ENCODE measurements around the gene ZBTB49.

- TF ChIP-seq, protein P1, sequence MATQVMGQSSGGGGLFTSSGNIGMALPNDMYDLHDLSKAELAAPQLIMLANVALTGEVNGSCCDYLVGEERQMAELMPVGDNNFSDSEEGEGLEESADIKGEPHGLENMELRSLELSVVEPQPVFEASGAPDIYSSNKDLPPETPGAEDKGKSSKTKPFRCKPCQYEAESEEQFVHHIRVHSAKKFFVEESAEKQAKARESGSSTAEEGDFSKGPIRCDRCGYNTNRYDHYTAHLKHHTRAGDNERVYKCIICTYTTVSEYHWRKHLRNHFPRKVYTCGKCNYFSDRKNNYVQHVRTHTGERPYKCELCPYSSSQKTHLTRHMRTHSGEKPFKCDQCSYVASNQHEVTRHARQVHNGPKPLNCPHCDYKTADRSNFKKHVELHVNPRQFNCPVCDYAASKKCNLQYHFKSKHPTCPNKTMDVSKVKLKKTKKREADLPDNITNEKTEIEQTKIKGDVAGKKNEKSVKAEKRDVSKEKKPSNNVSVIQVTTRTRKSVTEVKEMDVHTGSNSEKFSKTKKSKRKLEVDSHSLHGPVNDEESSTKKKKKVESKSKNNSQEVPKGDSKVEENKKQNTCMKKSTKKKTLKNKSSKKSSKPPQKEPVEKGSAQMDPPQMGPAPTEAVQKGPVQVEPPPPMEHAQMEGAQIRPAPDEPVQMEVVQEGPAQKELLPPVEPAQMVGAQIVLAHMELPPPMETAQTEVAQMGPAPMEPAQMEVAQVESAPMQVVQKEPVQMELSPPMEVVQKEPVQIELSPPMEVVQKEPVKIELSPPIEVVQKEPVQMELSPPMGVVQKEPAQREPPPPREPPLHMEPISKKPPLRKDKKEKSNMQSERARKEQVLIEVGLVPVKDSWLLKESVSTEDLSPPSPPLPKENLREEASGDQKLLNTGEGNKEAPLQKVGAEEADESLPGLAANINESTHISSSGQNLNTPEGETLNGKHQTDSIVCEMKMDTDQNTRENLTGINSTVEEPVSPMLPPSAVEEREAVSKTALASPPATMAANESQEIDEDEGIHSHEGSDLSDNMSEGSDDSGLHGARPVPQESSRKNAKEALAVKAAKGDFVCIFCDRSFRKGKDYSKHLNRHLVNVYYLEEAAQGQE (IDR thresholded peaks at IDR 0.05; ENCODE audit: insufficient read depth in 1 of 2, low read depth in 2 of 2, low read length in 2 of 2), result no peak
- no peak for TF ChIP-seq TAF1 (IDR thresholded peaks at IDR 0.05; ENCODE audit: borderline replicate concordance, insufficient read depth, low read length)
Observed at GRCh38 chr4:4339504-4340085, 49.5 kb downstream of the ZBTB49 start.
